ENCODE measurements around the gene KRIT1.

DNA sequence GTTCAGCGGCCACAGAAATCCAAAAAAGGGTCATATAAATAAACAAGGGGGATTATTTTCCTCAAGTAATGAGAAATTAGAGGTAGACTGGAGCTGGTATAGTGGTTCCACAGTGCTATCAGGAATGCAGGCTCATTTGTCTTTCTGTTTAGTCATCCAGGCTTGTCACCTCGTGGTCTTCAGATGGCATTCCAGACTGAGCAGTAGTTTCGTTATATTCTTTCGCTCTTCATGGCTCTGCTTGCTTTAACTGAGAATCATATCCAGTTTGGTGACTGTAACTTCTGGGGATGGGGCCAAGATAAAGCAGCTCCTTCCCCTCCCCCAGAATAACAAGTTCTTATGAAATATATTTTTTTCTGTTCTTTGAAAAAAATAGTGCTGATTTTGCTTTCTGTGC, 9.6 kb upstream of the KRIT1 start:
- TF ChIP-seq, protein P1, sequence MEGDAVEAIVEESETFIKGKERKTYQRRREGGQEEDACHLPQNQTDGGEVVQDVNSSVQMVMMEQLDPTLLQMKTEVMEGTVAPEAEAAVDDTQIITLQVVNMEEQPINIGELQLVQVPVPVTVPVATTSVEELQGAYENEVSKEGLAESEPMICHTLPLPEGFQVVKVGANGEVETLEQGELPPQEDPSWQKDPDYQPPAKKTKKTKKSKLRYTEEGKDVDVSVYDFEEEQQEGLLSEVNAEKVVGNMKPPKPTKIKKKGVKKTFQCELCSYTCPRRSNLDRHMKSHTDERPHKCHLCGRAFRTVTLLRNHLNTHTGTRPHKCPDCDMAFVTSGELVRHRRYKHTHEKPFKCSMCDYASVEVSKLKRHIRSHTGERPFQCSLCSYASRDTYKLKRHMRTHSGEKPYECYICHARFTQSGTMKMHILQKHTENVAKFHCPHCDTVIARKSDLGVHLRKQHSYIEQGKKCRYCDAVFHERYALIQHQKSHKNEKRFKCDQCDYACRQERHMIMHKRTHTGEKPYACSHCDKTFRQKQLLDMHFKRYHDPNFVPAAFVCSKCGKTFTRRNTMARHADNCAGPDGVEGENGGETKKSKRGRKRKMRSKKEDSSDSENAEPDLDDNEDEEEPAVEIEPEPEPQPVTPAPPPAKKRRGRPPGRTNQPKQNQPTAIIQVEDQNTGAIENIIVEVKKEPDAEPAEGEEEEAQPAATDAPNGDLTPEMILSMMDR (IDR thresholded peaks at IDR 0.05; ENCODE audit: extremely low read depth in 1 of 2, insufficient read depth in 1 of 2, low read depth in 1 of 2, low read length in 2 of 2), result no peak
- TF ChIP-seq EZH2 (IDR thresholded peaks at IDR 0.05; ENCODE audit: borderline replicate concordance, low read depth, low read length, severe bottlenecking), result no peak
